Mucosa of rectum (tissue), 2 donors: ENCODE results near the gene AFF2.

ENCODE experiments used
- H3K27ac ChIP-seq, 2 donors: one replicate each; pipeline ENCODE4 v1.7.0; 2013; ENCODE audit warnings: inconsistent platforms in 2 of 2, low read depth in 2 of 2, low read length in 2 of 2
- H3K27me3 ChIP-seq, 2 donors: one replicate each; pipeline ENCODE4 v1.7.0; 2013; ENCODE audit warnings: low read length in 2 of 2; ENCODE audit not compliant: control insufficient read depth in 2 of 2, insufficient read depth in 2 of 2
- H3K36me3 ChIP-seq, 2 donors: one replicate each; pipeline ENCODE4 v1.7.0; 2013; ENCODE audit warnings: low read length in 2 of 2; ENCODE audit not compliant: control insufficient read depth in 2 of 2, insufficient read depth in 2 of 2
- H3K4me1 ChIP-seq, 2 donors: one replicate each; pipeline ENCODE4 v1.7.0; 2013; ENCODE audit warnings: low read length in 2 of 2, mild to moderate bottlenecking in 1 of 2; ENCODE audit not compliant: control insufficient read depth in 2 of 2, insufficient read depth in 2 of 2
- H3K4me3 ChIP-seq, 2 donors: one replicate each; pipeline ENCODE4 v1.7.0; 2013; ENCODE audit warnings: low read length in 2 of 2
- H3K9ac ChIP-seq, 2 donors: one replicate each; pipeline ENCODE4 v1.7.0; 2013; ENCODE audit warnings: low read length in 2 of 2, low read depth in 1 of 2, mild to moderate bottlenecking in 1 of 2
- H3K9me3 ChIP-seq, 2 donors: one replicate each; pipeline ENCODE4 v1.7.0; 2013; ENCODE audit warnings: low read length in 2 of 2; ENCODE audit not compliant: control insufficient read depth in 2 of 2
- donor health status: healthy.
- donor health status: Normal muscosa, but diverticular disease.

The AFF2 gene

DNA sequence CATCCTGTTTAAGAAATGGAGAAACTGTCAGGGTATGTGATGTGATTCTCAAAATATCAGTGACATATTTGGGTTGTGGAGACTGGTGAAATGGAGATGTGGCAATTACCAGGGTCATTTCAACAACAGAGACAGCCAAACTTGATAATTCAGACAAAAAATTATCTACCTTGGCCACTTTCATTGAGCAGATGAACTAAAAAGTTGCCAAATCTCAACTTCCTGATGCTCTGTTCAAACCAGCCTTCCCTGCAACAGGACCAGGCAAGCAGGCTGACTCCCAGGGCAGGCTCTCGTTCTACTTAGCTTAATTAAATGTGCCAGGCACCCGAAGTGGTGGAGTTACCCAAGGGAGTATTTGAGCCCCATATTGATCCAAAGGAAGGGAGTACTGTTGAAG lies 199.6 kb downstream of the AFF2 start:
- H3K36me3 ChIP-seq: no peaks in the 10 kb centered on the region
- no peak overlapping the region for H3K27ac ChIP-seq
- no peak overlapping the region for H3K9ac ChIP-seq
- no peaks in the 10 kb centered on the region for H3K27me3 ChIP-seq
- no peaks in the 10 kb centered on the region for H3K9me3 ChIP-seq
- H3K4me1 ChIP-seq: no peaks in the 10 kb centered on the region
- no peak overlapping the region for H3K4me3 ChIP-seq

DNA sequence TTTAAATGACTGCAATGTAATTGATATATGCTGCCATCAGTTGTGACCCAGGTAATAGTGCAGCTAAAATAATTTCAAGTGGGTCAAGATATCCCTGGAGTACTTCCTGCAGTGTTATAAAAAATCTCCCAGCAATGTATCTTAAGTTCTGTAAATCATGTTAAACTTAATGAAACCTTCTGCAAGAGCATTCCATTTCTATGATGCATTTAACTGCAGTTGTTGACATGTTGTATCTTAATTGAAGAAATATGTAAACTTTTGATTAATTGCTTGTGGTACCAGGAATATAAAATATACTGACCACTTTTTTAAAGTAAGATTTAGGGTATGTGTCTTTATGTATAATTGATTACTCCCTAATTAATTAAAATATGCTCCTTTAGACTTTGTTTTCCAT lies 213.6 kb downstream of the AFF2 start:
- H3K27me3 ChIP-seq: no peaks in the 10 kb centered on the region
- no peak overlapping the region for H3K4me3 ChIP-seq
- no peak overlapping the region for H3K27ac ChIP-seq
- H3K4me1 ChIP-seq: no peaks in the 10 kb centered on the region
- no peaks in the 10 kb centered on the region for H3K9me3 ChIP-seq
- H3K9ac ChIP-seq: no peak overlapping the region
- H3K36me3 ChIP-seq: no peaks in the 10 kb centered on the region

GRCh38 chrX:148715361-148715760 lies 214.9 kb downstream of the AFF2 start:
- H3K36me3 ChIP-seq: no peaks in the 10 kb centered on the region
- no peak overlapping the region for H3K4me3 ChIP-seq
- no peak overlapping the region for H3K27ac ChIP-seq
- no peaks in the 10 kb centered on the region for H3K4me1 ChIP-seq
- no peaks in the 10 kb centered on the region for H3K9me3 ChIP-seq
- no peak overlapping the region for H3K9ac ChIP-seq
- no peaks in the 10 kb centered on the region for H3K27me3 ChIP-seq

- Histone ChIP-seq H3K27me3 (no peaks in the 10 kb centered on the region), H3K4me3 (no peak overlapping the region), H3K27ac (no peak overlapping the region), H3K9me3 (no peaks in the 10 kb centered on the region), H3K4me1 (no peaks in the 10 kb centered on the region), H3K36me3 (no peaks in the 10 kb centered on the region), H3K9ac (no peak overlapping the region)
Observed at GRCh38 chrX:148722966-148723365, 222.5 kb downstream of the AFF2 start.

- no peaks in the 10 kb centered on the region for H3K9me3 ChIP-seq
- no peak overlapping the region for H3K27ac ChIP-seq
- H3K9ac ChIP-seq: no peak overlapping the region
- no peak overlapping the region for H3K4me3 ChIP-seq
- H3K36me3 ChIP-seq: no peaks in the 10 kb centered on the region
- H3K27me3 ChIP-seq: no peaks in the 10 kb centered on the region
- no peaks in the 10 kb centered on the region for H3K4me1 ChIP-seq
Observed at GRCh38 chrX:148723551-148723950, 223.1 kb downstream of the AFF2 start.

- H3K27me3 ChIP-seq: no peaks in the 10 kb centered on the region
- H3K27ac ChIP-seq: no peak overlapping the region
- H3K4me3 ChIP-seq: no peak overlapping the region
- H3K9ac ChIP-seq: no peak overlapping the region
- H3K4me1 ChIP-seq: no peaks in the 10 kb centered on the region
- no peaks in the 10 kb centered on the region for H3K36me3 ChIP-seq
- H3K9me3 ChIP-seq: no peaks in the 10 kb centered on the region
Observed at GRCh38 chrX:148728901-148729300, 228.5 kb downstream of the AFF2 start.

DNA sequence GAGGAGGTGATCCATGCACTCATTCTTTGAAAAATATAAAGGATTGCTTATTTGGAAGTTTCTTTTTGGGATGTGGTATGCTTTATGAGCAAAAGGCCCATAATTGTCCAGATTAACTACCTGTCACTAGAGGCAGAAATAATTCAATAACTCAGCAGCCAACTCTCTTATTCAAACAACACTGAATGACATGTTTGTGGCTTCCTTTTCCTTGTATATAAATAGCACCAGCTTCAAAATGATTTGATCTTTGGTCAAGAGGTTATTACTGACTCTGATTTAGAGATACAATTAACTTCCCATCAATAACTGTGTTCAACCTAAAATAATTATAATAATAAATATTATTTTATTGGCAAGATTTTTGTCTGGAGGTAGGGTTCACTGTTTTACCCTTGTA lies 232.3 kb downstream of the AFF2 start:
- no peaks in the 10 kb centered on the region for H3K36me3 ChIP-seq
- H3K4me3 ChIP-seq: no peak overlapping the region
- no peak overlapping the region for H3K27ac ChIP-seq
- no peaks in the 10 kb centered on the region for H3K4me1 ChIP-seq
- no peaks in the 10 kb centered on the region for H3K9me3 ChIP-seq
- no peak overlapping the region for H3K9ac ChIP-seq
- no peaks in the 10 kb centered on the region for H3K27me3 ChIP-seq

- H3K9ac ChIP-seq: no peak overlapping the region
- no peaks in the 10 kb centered on the region for H3K4me1 ChIP-seq
- no peaks in the 10 kb centered on the region for H3K27me3 ChIP-seq
- no peaks in the 10 kb centered on the region for H3K36me3 ChIP-seq
- H3K4me3 ChIP-seq: no peak overlapping the region
- no peaks in the 10 kb centered on the region for H3K9me3 ChIP-seq
- no peak overlapping the region for H3K27ac ChIP-seq
Observed at GRCh38 chrX:148741441-148741840, 241.0 kb downstream of the AFF2 start.

GRCh38 chrX:148755111-148755510 lies 254.7 kb downstream of the AFF2 start:
- Histone ChIP-seq H3K4me1 (no peaks in the 10 kb centered on the region), H3K36me3 (no peaks in the 10 kb centered on the region), H3K27ac (no peak overlapping the region), H3K9me3 (no peaks in the 10 kb centered on the region), H3K4me3 (no peak overlapping the region), H3K27me3 (no peaks in the 10 kb centered on the region), H3K9ac (no peak overlapping the region)

DNA sequence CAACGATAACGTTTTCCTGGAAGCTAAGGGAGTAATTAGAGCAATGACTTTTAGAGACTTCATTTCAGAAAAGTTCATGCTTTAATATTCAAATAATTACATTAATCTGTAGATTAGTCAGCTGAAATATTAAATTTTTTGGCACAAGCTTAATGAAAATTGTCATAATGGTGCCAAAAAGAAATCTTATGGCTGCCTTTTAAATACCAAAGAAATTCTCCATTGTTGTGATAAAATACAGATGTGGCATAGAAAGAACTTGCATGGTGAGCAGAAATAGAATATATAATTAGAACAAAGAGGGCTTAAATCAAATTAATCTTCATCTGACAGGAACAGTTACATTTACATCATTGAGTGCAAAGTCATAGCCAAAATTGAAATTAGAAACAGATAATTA lies 263.5 kb downstream of the AFF2 start:
- Histone ChIP-seq H3K4me3 (no peak overlapping the region), H3K9ac (no peak overlapping the region), H3K27me3 (no peaks in the 10 kb centered on the region), H3K27ac (no peak overlapping the region), H3K4me1 (no peaks in the 10 kb centered on the region), H3K36me3 (no peaks in the 10 kb centered on the region), H3K9me3 (peaks cover 0 to 4% of the 10 kb centered on the region in 2 donors)

GRCh38 chrX:148768296-148768695 lies 267.9 kb downstream of the AFF2 start:
- H3K27ac ChIP-seq: no peak overlapping the region
- H3K9me3 ChIP-seq: peaks cover 0 to 4% of the 10 kb centered on the region in 2 donors
- no peak overlapping the region for H3K9ac ChIP-seq
- H3K4me3 ChIP-seq: no peak overlapping the region
- no peaks in the 10 kb centered on the region for H3K4me1 ChIP-seq
- no peaks in the 10 kb centered on the region for H3K36me3 ChIP-seq
- H3K27me3 ChIP-seq: no peaks in the 10 kb centered on the region
